H9 (cell line): ENCODE results near the gene CDYL. TPM values are rescaled to one million over a fixed set of nuclear protein-coding genes. Genes with fewer than 3 reads are reported as not detected.

Experiments
- DNase-seq: peaks from one replicate; pipeline ENCODE4 v3.0.0-alpha.2; 2017
- H2AFZ ChIP-seq: one replicate; pipeline ENCODE4 v1.6.1; 2013; ENCODE audit warnings: mild to moderate bottlenecking, low read length, control low read depth, moderate library complexity
- H2AK5ac ChIP-seq: 2 replicates; pipeline ENCODE4 v1.6.1; 2013; ENCODE audit warnings: low read length, control low read depth, mixed read lengths; ENCODE audit not compliant: insufficient read length
- H2BK120ac ChIP-seq: one replicate; pipeline ENCODE4 v1.6.1; 2013; ENCODE audit warnings: low read depth, mild to moderate bottlenecking, low read length, control low read depth, inconsistent platforms; ENCODE audit not compliant: poor library complexity, severe bottlenecking
- H2BK12ac ChIP-seq: 2 replicates; pipeline ENCODE4 v1.6.1; 2013; ENCODE audit warnings: low read length, control low read depth, mixed read lengths, low read depth; ENCODE audit not compliant: insufficient read length
- H2BK15ac ChIP-seq: 2 replicates; pipeline ENCODE4 v1.6.1; 2013; ENCODE audit warnings: low read depth, low read length, control low read depth
- H2BK20ac ChIP-seq: one replicate; pipeline ENCODE4 v1.6.1; 2013; ENCODE audit warnings: low read depth, mild to moderate bottlenecking, low read length, control low read depth, inconsistent platforms; ENCODE audit not compliant: poor library complexity, severe bottlenecking
- H2BK5ac ChIP-seq: 2 replicates; pipeline ENCODE4 v1.6.1; 2013; ENCODE audit warnings: low read length, control low read depth, mixed read lengths; ENCODE audit not compliant: insufficient read length
- H3K14ac ChIP-seq: 2 replicates; pipeline ENCODE4 v1.6.1; 2013; ENCODE audit warnings: low read length, control low read depth; ENCODE audit not compliant: insufficient read depth
- H3K18ac ChIP-seq: 2 replicates; pipeline ENCODE4 v1.6.1; 2013; ENCODE audit warnings: low read depth, mild to moderate bottlenecking, mixed read lengths, low read length, control low read depth; ENCODE audit not compliant: insufficient read length
- H3K23ac ChIP-seq: 2 replicates; pipeline ENCODE4 v1.6.1; 2013; ENCODE audit warnings: low read length, control low read depth, mixed read lengths, low read depth; ENCODE audit not compliant: insufficient read length
- H3K23me2 ChIP-seq: 2 replicates; pipeline ENCODE4 v1.6.1; 2013; ENCODE audit warnings: low read depth, mild to moderate bottlenecking, mixed read lengths, low read length, control low read depth; ENCODE audit not compliant: insufficient read length, poor library complexity, severe bottlenecking
- H3K27ac ChIP-seq: 2 replicates; pipeline ENCODE4 v1.5.1; 2013; ENCODE audit warnings: low read length, control low read depth, mixed read lengths, low read depth; ENCODE audit not compliant: insufficient read length
- H3K27me3 ChIP-seq: 2 replicates; pipeline ENCODE4 v1.6.1; 2013; ENCODE audit warnings: low read length, control low read depth, inconsistent platforms; ENCODE audit not compliant: insufficient read depth
- H3K4ac ChIP-seq: 2 replicates; pipeline ENCODE4 v1.6.1; 2013; ENCODE audit warnings: low read depth, mild to moderate bottlenecking, control low read depth, inconsistent platforms, low read length, moderate library complexity
- H3K4me1 ChIP-seq: 2 replicates; pipeline ENCODE4 v1.6.1; 2013; ENCODE audit warnings: low read length, control low read depth, inconsistent platforms; ENCODE audit not compliant: insufficient read depth
- H3K4me2 ChIP-seq: 2 replicates; pipeline ENCODE4 v1.6.1; 2013; ENCODE audit warnings: low read length, control low read depth, mixed read lengths; ENCODE audit not compliant: insufficient read length, insufficient read depth
- H3K56ac ChIP-seq: 2 replicates; pipeline ENCODE4 v1.6.1; 2013; ENCODE audit warnings: low read depth, mild to moderate bottlenecking, mixed read lengths, low read length, control low read depth; ENCODE audit not compliant: insufficient read length
- H3K79me1 ChIP-seq: 2 replicates; pipeline ENCODE4 v1.6.1; 2013; ENCODE audit warnings: low read depth, mild to moderate bottlenecking, moderate library complexity, low read length, control low read depth, inconsistent platforms; ENCODE audit not compliant: insufficient read depth, poor library complexity, severe bottlenecking
- H3K79me2 ChIP-seq: 2 replicates; pipeline ENCODE4 v1.6.1; 2013; ENCODE audit warnings: low read length, control low read depth, inconsistent platforms; ENCODE audit not compliant: insufficient read depth
- H3K9ac ChIP-seq: 2 replicates; pipeline ENCODE4 v1.6.1; 2013; ENCODE audit warnings: low read length, control low read depth, mixed read lengths; ENCODE audit not compliant: insufficient read length; ENCODE audit errors: extremely low read depth
- H3K9me3 ChIP-seq: one replicate; pipeline ENCODE4 v1.6.1; 2013; ENCODE audit warnings: low read depth, low read length, inconsistent platforms; ENCODE audit not compliant: control insufficient read depth
- H3T11ph ChIP-seq: one replicate; pipeline ENCODE4 v1.6.1; 2013; ENCODE audit warnings: mild to moderate bottlenecking, low read length, control low read depth, inconsistent platforms
- H4K20me1 ChIP-seq: one replicate; pipeline ENCODE4 v1.6.1; 2013; ENCODE audit not compliant: control insufficient read depth, insufficient read length, insufficient read depth
- H4K5ac ChIP-seq: 2 replicates; pipeline ENCODE4 v1.6.1; 2013; ENCODE audit warnings: low read depth, mild to moderate bottlenecking, mixed read lengths, low read length, control low read depth; ENCODE audit not compliant: insufficient read length
- H4K8ac ChIP-seq: replicated peaks from 2 replicates; pipeline ENCODE4 v1.6.1; 2013; ENCODE audit warnings: low read length, control low read depth, mixed read lengths, low read depth; ENCODE audit not compliant: insufficient read length
- H4K91ac ChIP-seq: 2 replicates; pipeline ENCODE4 v1.6.1; 2013; ENCODE audit warnings: low read depth, mild to moderate bottlenecking, moderate library complexity, mixed read lengths, low read length, control low read depth; ENCODE audit not compliant: insufficient read length
- H3K27ac Mint-ChIP-seq, 3 experiments: 2 replicates in 2 of 3; 3 replicates in 1 of 3; pipeline ENCODE4 v1.8.0; 2020 to 2021; ENCODE audit warnings: mixed read lengths in 3 of 3, mild to moderate bottlenecking in 1 of 3, moderate library complexity in 1 of 3
- H3K27me3 Mint-ChIP-seq: 2 replicates; pipeline ENCODE4 v1.8.0; 2021; ENCODE audit warnings: low read depth, mild to moderate bottlenecking, moderate library complexity, mixed read lengths
- H3K36me3 Mint-ChIP-seq, 3 experiments: 2 replicates in 2 of 3; 3 replicates in 1 of 3; pipeline ENCODE4 v1.8.0; 2020 to 2021; ENCODE audit warnings: low read depth in 3 of 3, mixed read lengths in 3 of 3; ENCODE audit not compliant: insufficient read depth in 1 of 3
- H3K4me1 Mint-ChIP-seq, 2 experiments: 2 replicates each; pipeline ENCODE4 v1.8.0; 2020; ENCODE audit warnings: mixed read lengths in 2 of 2
- H3K4me3 Mint-ChIP-seq, 2 experiments: 2 replicates in 1 of 2; 3 replicates in 1 of 2; pipeline ENCODE4 v1.8.0; 2020 to 2021; ENCODE audit warnings: mild to moderate bottlenecking in 2 of 2, mixed read lengths in 2 of 2, moderate library complexity in 1 of 2
- H3K9me3 Mint-ChIP-seq, 2 experiments: 2 replicates in 1 of 2; 3 replicates in 1 of 2; pipeline ENCODE4 v1.8.0; 2020; ENCODE audit warnings: mild to moderate bottlenecking in 2 of 2, mixed read lengths in 2 of 2, moderate library complexity in 1 of 2
- CTCF ChIP-seq: fragments of 200-600 bp; sonication (generic); conservative IDR thresholded peaks from 3 replicates; pipeline ENCODE4 v1.8.0; 2021; ENCODE audit warnings: antibody characterized with exemption, mild to moderate bottlenecking
- WGBS: extraction: QIAGEN DNeasy Blood & Tissue Kit; methylation state at CpG from one replicate; pipeline ENCODE4 v1.1.7; 2013; ENCODE audit warnings: missing lambda C conversion rate, low lambda C conversion rate, mixed read lengths; ENCODE audit not compliant: insufficient read length; ENCODE audit errors: extremely low coverage; 5-methylcytosine and 5-hydroxymethylcytosine counted together
- total RNA-seq: library from RNA; stranded (reverse); gene quantifications from 2 replicates; pipeline ENCODE4 v1.2.1, GENCODE V29; 2021

CDYL gene
- total RNA-seq, 1 experiment from 2014 or later: 95.0 TPM

GRCh38 chr6:4873928-4874327 lies 97.7 kb downstream of the CDYL start:
- no peak overlapping the region for H3K9ac ChIP-seq
- peaks cover 46% of the 10 kb centered on the region; the same call in 1 of the 2 replicates for H3K79me2 ChIP-seq
- H3K9me3 ChIP-seq: no peaks in the 10 kb centered on the region
- H2AFZ ChIP-seq: no peak overlapping the region
- no CpG with 5 or more reads among the region's 6 CpGs for WGBS
- no peaks in the 10 kb centered on the region for H3K9me3 Mint-ChIP-seq
- H3K27me3 Mint-ChIP-seq: no peaks in the 10 kb centered on the region
- H3K4me1 Mint-ChIP-seq: peaks cover 43% of the 10 kb centered on the region in 2 experiments
- no peak overlapping the region for H3K23ac ChIP-seq
- H2BK5ac ChIP-seq: no peak overlapping the region
- H3K4ac ChIP-seq: no peak overlapping the region
- H3K14ac ChIP-seq: no peak overlapping the region
- H2BK15ac ChIP-seq: no peak overlapping the region
- no peak overlapping the region for H4K5ac ChIP-seq
- no peak overlapping the region for H4K8ac ChIP-seq
- H3K4me1 ChIP-seq: 0 out of 2 replicates have a peak, but pooled peaks cover 2% of the 10 kb centered on the region
- no peak overlapping the region for H3T11ph ChIP-seq
- no peak for DNase-seq
- no peak overlapping the region for H3K56ac ChIP-seq
- no peak for TF ChIP-seq CTCF
- no peak overlapping the region for H3K4me3 Mint-ChIP-seq
- H3K27ac ChIP-seq: no peak overlapping the region
- no peaks in the 10 kb centered on the region for H3K23me2 ChIP-seq
- H2BK120ac ChIP-seq: no peak overlapping the region
- H3K79me1 ChIP-seq: peaks cover 6% of the 10 kb centered on the region
- no peak overlapping the region for H2BK12ac ChIP-seq
- no peaks in the 10 kb centered on the region for H4K20me1 ChIP-seq
- H3K27me3 ChIP-seq: no peaks in the 10 kb centered on the region
- H2AK5ac ChIP-seq: no peak overlapping the region
- no peak overlapping the region for H3K18ac ChIP-seq
- no peak overlapping the region for H4K91ac ChIP-seq
- H2BK20ac ChIP-seq: no peak overlapping the region
- no peak overlapping the region for H3K4me2 ChIP-seq
- H3K27ac Mint-ChIP-seq: peak overlapping the region in 1 of 3 experiments; percentile 49; a peak in 3 of 7 replicates
- no peaks in the 10 kb centered on the region for H3K36me3 Mint-ChIP-seq
